Caco-2 (cell line): ENCODE results near the gene NOTCH1. TPM values are rescaled to one million over a fixed set of nuclear protein-coding genes. Genes with fewer than 3 reads are reported as not detected.

ENCODE experiments used
- BruUV-seq: library from RNA; stranded (reverse); fragments of 400-500 nt; replicated peaks from 2 replicates; lab custom pipeline; 2021; lab: Mats Ljungman, UMichigan
- CTCF ChIA-PET: fragments of 300-600 bp; sonication (Branson Sonifier 250); formaldehyde crosslinking; loops from one replicate; lab custom pipeline; 2022; ENCODE audit warnings: antibody characterized with exemption; lab: Charles Lee
- POLR2A ChIA-PET: fragments of 300-600 bp; sonication (Branson Sonifier 250); formaldehyde crosslinking; loops from one replicate; lab custom pipeline; 2022; ENCODE audit warnings: antibody characterized with exemption; lab: Charles Lee
- DNase-seq, 2 experiments: peaks; one replicate each; pipeline versions ENCODE4 v3.0.0 to v3.0.0-alpha.2; 2020 to 2022
- H3K27me3 ChIP-seq: replicated peaks from 2 replicates; pipeline ENCODE4 v1.6.0; 2011; ENCODE audit warnings: low read length; ENCODE audit not compliant: control insufficient read depth, insufficient read depth
- H3K36me3 ChIP-seq: 2 replicates; pipeline ENCODE4 v1.5.1; 2011; ENCODE audit warnings: low read length; ENCODE audit not compliant: control insufficient read depth, insufficient read depth
- H3K4me1 ChIP-seq: fragments of 250-450 bp; sonication (Bioruptor Pico); 2 replicates; pipeline ENCODE4 v1.5.1; 2020; ENCODE audit warnings: mild to moderate bottlenecking
- H3K4me3 ChIP-seq: 2 replicates; pipeline ENCODE4 v1.5.1; 2011; ENCODE audit warnings: low read depth, mild to moderate bottlenecking, control low read depth, low read length
- H3K9me3 ChIP-seq: fragments of 250-450 bp; sonication (Bioruptor Pico); 2 replicates; pipeline ENCODE4 v1.5.1; 2020; ENCODE audit warnings: mild to moderate bottlenecking, moderate library complexity
- H3K27ac Mint-ChIP-seq: one replicate; pipeline ENCODE4 v1.8.0; 2022; ENCODE audit warnings: mixed read lengths; ENCODE audit not compliant: unreplicated experiment
- H3K27me3 Mint-ChIP-seq: one replicate; pipeline ENCODE4 v1.8.0; 2022; ENCODE audit warnings: mixed read lengths; ENCODE audit not compliant: insufficient read depth, unreplicated experiment
- H3K36me3 Mint-ChIP-seq: one replicate; pipeline ENCODE4 v1.8.0; 2022; ENCODE audit warnings: mild to moderate bottlenecking, mixed read lengths; ENCODE audit not compliant: insufficient read depth, unreplicated experiment
- H3K4me1 Mint-ChIP-seq: one replicate; pipeline ENCODE4 v1.8.0; 2022; ENCODE audit warnings: low read depth, mixed read lengths; ENCODE audit not compliant: unreplicated experiment
- H3K4me3 Mint-ChIP-seq: one replicate; pipeline ENCODE4 v1.8.0; 2022; ENCODE audit warnings: mild to moderate bottlenecking, moderate library complexity, mixed read lengths; ENCODE audit not compliant: unreplicated experiment
- H3K9me3 Mint-ChIP-seq: one replicate; pipeline ENCODE4 v1.8.0; 2022; ENCODE audit warnings: mixed read lengths; ENCODE audit not compliant: unreplicated experiment
- intact Hi-C: fragments of 100-400 bp; cut with micrococcal nuclease; formaldehyde crosslinking; loops from one replicate; pipeline ENCODE4 v1.10.0; 2022; ENCODE audit not compliant: unreplicated experiment
- total RNA-seq: library from RNA; stranded (reverse); gene quantifications from 2 replicates; pipeline ENCODE4 v1.2.3, GENCODE V29; 2022
- TF ChIP-seq, protein P1 (sequence below), 2 experiments: fragments of 200-600 bp in 1 of 2; IDR thresholded peaks; 1 replicate in 1 of 2; 2 replicates in 1 of 2; pipeline versions ENCODE4 v1.5.1 to v1.8.0; 2011 to 2022; ENCODE audit warnings: antibody characterized with exemption in 1 of 2, control low read depth in 1 of 2, inconsistent platforms in 1 of 2, low read depth in 1 of 2, low read length in 1 of 2, mild to moderate bottlenecking in 1 of 2, moderate library complexity in 1 of 2; ENCODE audit not compliant: insufficient read depth in 1 of 2, severe bottlenecking in 1 of 2, unreplicated experiment in 1 of 2

Gene NOTCH1
- total RNA-seq, 1 experiment from 2014 or later, result 6.3 TPM

DNA sequence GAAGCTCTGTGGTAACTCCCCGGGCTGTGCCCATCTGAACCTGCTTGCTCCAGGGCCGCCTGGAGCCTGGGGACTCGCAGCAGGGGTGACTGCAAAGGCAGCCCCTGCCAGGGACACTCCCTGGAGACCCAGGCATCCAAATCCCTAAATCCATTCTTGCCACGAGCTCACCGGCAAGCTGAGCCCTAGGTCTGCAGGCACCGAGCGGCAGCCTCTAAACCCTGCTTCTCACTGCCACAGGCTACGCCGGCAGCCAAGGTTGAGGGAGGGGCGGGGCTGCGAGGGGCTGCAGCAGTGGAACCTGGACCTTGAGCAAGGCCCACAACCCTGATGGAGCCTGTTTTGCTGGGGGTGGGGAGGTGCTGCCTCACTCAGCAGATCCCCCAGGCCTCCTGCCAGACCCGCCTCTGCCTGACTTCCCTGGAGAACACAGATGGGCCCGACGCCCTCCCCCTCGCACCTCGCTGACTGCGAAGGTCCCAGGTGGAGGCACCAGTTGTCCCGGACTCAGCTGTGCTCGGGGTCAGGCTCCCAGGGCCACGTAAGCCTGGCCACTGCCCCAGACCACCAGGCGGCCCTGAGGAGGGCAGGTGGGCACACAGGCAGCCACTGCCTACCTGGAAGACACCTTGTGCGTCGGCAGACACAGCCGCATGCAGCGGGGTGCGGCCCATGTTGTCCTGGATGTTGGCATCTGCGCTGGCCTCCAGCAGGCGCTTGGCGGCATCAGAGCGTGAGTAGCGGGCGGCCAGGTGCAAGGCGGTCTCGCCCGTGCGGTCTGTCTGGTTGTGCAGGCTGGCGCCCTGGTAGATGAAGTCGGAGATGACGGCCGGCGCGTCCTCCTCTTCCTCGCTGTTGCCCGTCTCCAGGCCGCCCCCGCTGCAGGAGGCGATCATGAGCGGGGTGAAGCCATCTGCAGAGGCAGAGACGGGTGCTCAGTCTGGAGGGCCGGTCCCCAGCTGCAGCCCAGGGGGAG is 45.6 kb downstream of the NOTCH1 start:
- intact Hi-C loops, result no loop called here
- Histone ChIP-seq H3K4me3 (no peak overlapping the region), H3K36me3 (no peaks in the 10 kb centered on the region), H3K27me3 (no peaks in the 10 kb centered on the region), H3K9me3 (no peaks in the 10 kb centered on the region), H3K4me1 (no peaks in the 10 kb centered on the region)
- TF ChIP-seq, protein P1, sequence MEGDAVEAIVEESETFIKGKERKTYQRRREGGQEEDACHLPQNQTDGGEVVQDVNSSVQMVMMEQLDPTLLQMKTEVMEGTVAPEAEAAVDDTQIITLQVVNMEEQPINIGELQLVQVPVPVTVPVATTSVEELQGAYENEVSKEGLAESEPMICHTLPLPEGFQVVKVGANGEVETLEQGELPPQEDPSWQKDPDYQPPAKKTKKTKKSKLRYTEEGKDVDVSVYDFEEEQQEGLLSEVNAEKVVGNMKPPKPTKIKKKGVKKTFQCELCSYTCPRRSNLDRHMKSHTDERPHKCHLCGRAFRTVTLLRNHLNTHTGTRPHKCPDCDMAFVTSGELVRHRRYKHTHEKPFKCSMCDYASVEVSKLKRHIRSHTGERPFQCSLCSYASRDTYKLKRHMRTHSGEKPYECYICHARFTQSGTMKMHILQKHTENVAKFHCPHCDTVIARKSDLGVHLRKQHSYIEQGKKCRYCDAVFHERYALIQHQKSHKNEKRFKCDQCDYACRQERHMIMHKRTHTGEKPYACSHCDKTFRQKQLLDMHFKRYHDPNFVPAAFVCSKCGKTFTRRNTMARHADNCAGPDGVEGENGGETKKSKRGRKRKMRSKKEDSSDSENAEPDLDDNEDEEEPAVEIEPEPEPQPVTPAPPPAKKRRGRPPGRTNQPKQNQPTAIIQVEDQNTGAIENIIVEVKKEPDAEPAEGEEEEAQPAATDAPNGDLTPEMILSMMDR (IDR thresholded peaks at IDR 0.05; ENCODE audit: insufficient read depth in 1 of 2, low read depth in 1 of 2, low read length in 1 of 2, severe bottlenecking in 1 of 2, unreplicated experiment in 1 of 2), result no peak
- H3K27ac Mint-ChIP-seq, result no peak overlapping the region
- CTCF ChIA-PET, result no interaction called here
- no peaks in the 10 kb centered on the region for H3K4me1 Mint-ChIP-seq
- no peaks in the 10 kb centered on the region for H3K9me3 Mint-ChIP-seq
- no peak overlapping the region for H3K4me3 Mint-ChIP-seq
- no peak for DNase-seq
- POLR2A ChIA-PET, result no interaction called here
- no peaks in the 10 kb centered on the region for H3K36me3 Mint-ChIP-seq
- BruUV-seq, result no TSS peak
- H3K27me3 Mint-ChIP-seq, result no peaks in the 10 kb centered on the region

DNA sequence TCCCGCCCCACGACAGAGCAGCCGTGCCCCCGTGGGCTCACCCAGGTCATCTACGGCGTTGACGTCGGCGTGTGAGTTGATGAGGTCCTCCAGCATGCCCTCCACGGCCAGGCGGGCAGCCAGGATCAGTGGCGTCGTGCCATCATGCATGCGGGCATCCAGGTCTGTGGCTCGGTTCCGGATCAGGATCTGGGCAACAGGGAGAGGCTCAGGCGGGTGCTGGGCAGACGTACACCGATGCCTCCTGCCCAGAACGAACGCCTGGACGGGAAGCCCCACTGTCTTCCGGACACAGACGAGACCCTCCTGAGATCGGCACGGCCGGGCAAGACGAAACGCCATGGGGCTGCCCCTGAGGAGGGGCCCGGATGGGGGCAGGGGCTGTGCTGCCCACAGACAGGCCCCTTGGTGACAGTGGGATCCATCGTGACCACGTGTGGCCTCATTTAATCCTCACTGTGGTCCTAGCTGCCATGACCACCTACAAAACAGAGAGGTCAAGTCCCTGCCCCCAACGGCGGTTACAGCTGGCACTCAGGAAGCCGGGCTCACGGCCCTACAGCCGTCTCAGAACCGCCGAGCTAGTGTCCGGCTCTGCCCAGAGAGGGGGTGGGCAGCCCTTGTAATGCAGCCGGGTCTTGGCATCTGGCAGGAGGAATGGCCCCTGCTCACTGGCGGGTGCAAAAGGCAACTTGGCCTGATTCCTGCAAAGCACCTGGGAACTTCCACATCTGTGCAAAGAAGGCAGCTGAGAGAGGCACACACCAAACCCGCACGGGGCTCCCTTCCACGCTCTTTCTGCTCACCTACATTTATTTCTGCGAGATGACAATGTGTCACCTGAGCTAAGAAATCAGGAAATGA is 46.5 kb downstream of the NOTCH1 start:
- DNase-seq, result no peak
- no peak overlapping the region for H3K4me3 Mint-ChIP-seq
- no peaks in the 10 kb centered on the region for H3K36me3 Mint-ChIP-seq
- no peaks in the 10 kb centered on the region for H3K27me3 Mint-ChIP-seq
- no TSS peak for BruUV-seq
- H3K9me3 ChIP-seq, result no peaks in the 10 kb centered on the region
- H3K4me1 Mint-ChIP-seq, result no peaks in the 10 kb centered on the region
- no peak overlapping the region for H3K27ac Mint-ChIP-seq
- ChIA-PET CTCF (no interaction called here), POLR2A (no interaction called here)
- H3K4me1 ChIP-seq, result no peaks in the 10 kb centered on the region
- intact Hi-C loops, result no loop called here
- TF ChIP-seq, protein P1 (IDR thresholded peaks at IDR 0.05; ENCODE audit: insufficient read depth in 1 of 2, low read depth in 1 of 2, low read length in 1 of 2, severe bottlenecking in 1 of 2, unreplicated experiment in 1 of 2), result no peak
- H3K27me3 ChIP-seq, result no peaks in the 10 kb centered on the region
- no peaks in the 10 kb centered on the region for H3K36me3 ChIP-seq
- H3K4me3 ChIP-seq, result no peak overlapping the region
- H3K9me3 Mint-ChIP-seq, result no peaks in the 10 kb centered on the region

DNA sequence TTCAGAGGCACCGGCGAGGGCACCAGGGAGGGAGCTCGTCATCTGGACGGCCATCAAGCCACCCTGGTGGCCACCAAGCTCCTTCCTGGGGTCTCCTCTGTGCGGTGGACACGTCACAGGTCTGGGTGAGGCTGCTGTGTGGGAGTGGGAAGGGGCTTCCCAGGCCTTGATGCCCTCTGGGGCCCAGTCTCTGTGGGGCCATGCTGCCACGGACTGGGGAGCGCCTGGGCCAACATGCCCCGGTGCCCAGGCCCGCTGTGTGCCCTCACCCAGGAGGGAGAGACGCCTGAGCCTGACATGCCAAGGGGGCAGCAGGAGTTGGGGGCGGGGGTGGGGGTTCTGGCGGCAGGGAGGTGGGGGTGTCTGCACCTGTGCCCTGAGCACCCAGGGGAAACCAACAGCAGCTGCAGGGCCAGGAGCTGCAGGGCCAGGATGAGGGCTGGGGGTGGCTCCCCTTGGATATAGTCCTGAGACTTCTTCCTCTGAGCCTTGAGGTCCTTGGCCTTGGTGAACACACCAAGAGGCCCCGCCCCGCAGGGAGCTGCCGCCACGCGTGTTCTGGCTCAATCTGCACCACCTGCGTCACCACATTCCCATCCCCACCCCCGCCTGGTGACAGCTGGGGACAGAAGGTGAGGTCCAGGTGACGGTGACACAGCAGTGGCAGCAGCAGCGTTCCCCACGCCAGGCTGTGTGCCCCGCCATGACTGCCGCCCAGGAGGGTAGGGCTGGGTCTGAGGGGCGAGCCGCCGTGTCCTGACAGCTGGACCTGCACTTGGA is 47.7 kb downstream of the NOTCH1 start:
- H3K9me3 ChIP-seq, result no peaks in the 10 kb centered on the region
- Mint-ChIP-seq H3K4me3 (no peak overlapping the region), H3K4me1 (no peaks in the 10 kb centered on the region), H3K9me3 (no peaks in the 10 kb centered on the region), H3K36me3 (no peaks in the 10 kb centered on the region), H3K27me3 (no peaks in the 10 kb centered on the region), H3K27ac (no peak overlapping the region)
- ChIA-PET CTCF (no interaction called here), POLR2A (no interaction called here)
- no peak for DNase-seq
- H3K36me3 ChIP-seq, result no peaks in the 10 kb centered on the region
- BruUV-seq, result no TSS peak
- intact Hi-C loops, result no loop called here
- H3K4me1 ChIP-seq, result no peaks in the 10 kb centered on the region
- TF ChIP-seq, protein P1 (IDR thresholded peaks at IDR 0.05; ENCODE audit: insufficient read depth in 1 of 2, low read depth in 1 of 2, low read length in 1 of 2, severe bottlenecking in 1 of 2, unreplicated experiment in 1 of 2), result no peak
- no peaks in the 10 kb centered on the region for H3K27me3 ChIP-seq
- H3K4me3 ChIP-seq, result no peak overlapping the region
